SK-N-SH treated with all-trans-retinoic acid at 6 μM for 48 hours (cell line): ENCODE measurements around the gene PLCL2.
"Not testable (repeated sequence)": the region's sequence is repeated elsewhere in the genome, so short reads cannot be mapped to it uniquely, and the experiment has no call there.

Experiments used
- ATAC-seq: fragments of 200-7000 bp; cut with Tn5 transposase; 3 replicates; pipeline ENCODE4 v1.9.1; 2020; ENCODE audit warnings: mild to moderate bottlenecking, moderate library complexity
- ARNTL ChIP-seq: fragments of 450-650 bp; formaldehyde crosslinking; IDR thresholded peaks from 2 replicates; pipeline ENCODE4 v1.5.0; 2020; ENCODE audit warnings: low read depth, mild to moderate bottlenecking, moderate library complexity, borderline replicate concordance
- BACH2 ChIP-seq: fragments of 250-450 bp; sonication (Bioruptor Pico); IDR thresholded peaks from 2 replicates; pipeline ENCODE4 v1.9.0; 2021; ENCODE audit warnings: mild to moderate bottlenecking, borderline replicate concordance
- CSRNP3 ChIP-seq: fragments of 250-450 bp; sonication (Bioruptor Pico); IDR thresholded peaks from 2 replicates; pipeline ENCODE4 v1.5.1; 2021; ENCODE audit warnings: mild to moderate bottlenecking, moderate library complexity
- ESRRG ChIP-seq: fragments of 250-450 bp; sonication (Bioruptor Pico); IDR thresholded peaks from 2 replicates; pipeline ENCODE4 v1.6.1; 2021; ENCODE audit warnings: mild to moderate bottlenecking
- ISL1 ChIP-seq: fragments of 250-450 bp; sonication (Bioruptor Pico); IDR thresholded peaks from 2 replicates; pipeline ENCODE4 v2.1.2; 2022; ENCODE audit warnings: mild to moderate bottlenecking, moderate library complexity
- OSR1 ChIP-seq: fragments of 250-450 bp; sonication (Bioruptor Pico); IDR thresholded peaks from 2 replicates; pipeline ENCODE4 v1.8.0; 2022; ENCODE audit warnings: moderate library complexity, mild to moderate bottlenecking, inconsistent platforms
- PATZ1 ChIP-seq: fragments of 250-450 bp; sonication (Bioruptor Pico); IDR thresholded peaks from 2 replicates; pipeline ENCODE4 v1.8.0; 2020; ENCODE audit warnings: mild to moderate bottlenecking, moderate library complexity, borderline replicate concordance
- POU6F1 ChIP-seq: fragments of 250-450 bp; sonication (Bioruptor Pico); IDR thresholded peaks from 2 replicates; pipeline ENCODE4 v1.8.0; 2021; ENCODE audit warnings: low read depth, mild to moderate bottlenecking, moderate library complexity, borderline replicate concordance
- PPARA ChIP-seq: fragments of 250-450 bp; sonication (Bioruptor Pico); IDR thresholded peaks from 2 replicates; pipeline ENCODE4 v1.5.0; 2020; ENCODE audit warnings: mild to moderate bottlenecking, borderline replicate concordance
- RARB ChIP-seq: fragments of 250-450 bp; sonication (Bioruptor Pico); IDR thresholded peaks from 2 replicates; pipeline ENCODE4 v1.8.0; 2021; ENCODE audit warnings: mild to moderate bottlenecking, moderate library complexity
- SNAI2 ChIP-seq: fragments of 250-450 bp; sonication (Bioruptor Pico); IDR thresholded peaks from 2 replicates; pipeline ENCODE4 v1.5.0; 2020; ENCODE audit warnings: mild to moderate bottlenecking, moderate library complexity
- TCF4 ChIP-seq: fragments of 250-450 bp; sonication (Bioruptor Pico); IDR thresholded peaks from 2 replicates; pipeline ENCODE4 v1.8.0; 2021; ENCODE audit warnings: mild to moderate bottlenecking, moderate library complexity, borderline replicate concordance
- TOX ChIP-seq: fragments of 250-450 bp; sonication (Bioruptor Pico); IDR thresholded peaks from 2 replicates; pipeline ENCODE4 v1.8.0; 2021; ENCODE audit warnings: mild to moderate bottlenecking, moderate library complexity, borderline replicate concordance
- TSHZ2 ChIP-seq: fragments of 250-450 bp; sonication (Bioruptor Pico); IDR thresholded peaks from 2 replicates; pipeline ENCODE4 v1.5.0; 2020; ENCODE audit warnings: mild to moderate bottlenecking, moderate library complexity
- ZC3H10 ChIP-seq: fragments of 250-450 bp; sonication (Bioruptor Pico); IDR thresholded peaks from 2 replicates; pipeline ENCODE4 v1.5.1; 2021; ENCODE audit warnings: mild to moderate bottlenecking, moderate library complexity
- ZFP3 ChIP-seq: fragments of 250-450 bp; sonication (Bioruptor Pico); IDR thresholded peaks from 2 replicates; pipeline ENCODE4 v1.5.0; 2020; ENCODE audit warnings: mild to moderate bottlenecking, moderate library complexity
- ZFP30 ChIP-seq: fragments of 450-650 bp; formaldehyde crosslinking; IDR thresholded peaks from 2 replicates; pipeline ENCODE4 v1.5.0; 2022; ENCODE audit warnings: mild to moderate bottlenecking, moderate library complexity
- ZNF70 ChIP-seq: fragments of 450-650 bp; formaldehyde crosslinking; IDR thresholded peaks from 2 replicates; pipeline ENCODE4 v1.5.0; 2020; ENCODE audit warnings: mild to moderate bottlenecking, moderate library complexity
- ZNF8 ChIP-seq: fragments of 450-650 bp; formaldehyde crosslinking; IDR thresholded peaks from 2 replicates; pipeline ENCODE4 v1.5.0; 2020; ENCODE audit warnings: mild to moderate bottlenecking, moderate library complexity

Gene PLCL2

GRCh38 chr3:16961621-16962205 lies 77.0 kb downstream of the PLCL2 start:
- ATAC-seq, result no peak
- TF ChIP-seq PATZ1 (CRISPR knock-in tag) (no peak), ARNTL (no peak), PPARA (CRISPR knock-in tag) (no peak), SNAI2 (CRISPR knock-in tag) (no peak), BACH2 (CRISPR knock-in tag) (no peak), ZNF70 (CRISPR knock-in tag) (no peak)

- TF ChIP-seq TCF4 (CRISPR knock-in tag) (no peak), PATZ1 (CRISPR knock-in tag) (no peak), RARB (CRISPR knock-in tag) (no peak), ZFP30 (CRISPR knock-in tag) (no peak), ESRRG (no peak), POU6F1 (CRISPR knock-in tag) (no peak)
- ATAC-seq, result no peak
Observed at GRCh38 chr3:16975083-16975482, 90.3 kb downstream of the PLCL2 start.

GRCh38 chr3:16978234-16978920 lies 93.6 kb downstream of the PLCL2 start:
- TF ChIP-seq TCF4 (CRISPR knock-in tag) (no peak), ARNTL (no peak), ISL1 (CRISPR knock-in tag) (no peak), SNAI2 (CRISPR knock-in tag) (no peak), PPARA (CRISPR knock-in tag) (no peak), TOX (CRISPR knock-in tag) (no peak), ESRRG (no peak)
- no peak for ATAC-seq

GRCh38 chr3:16978921-16979271 lies 94.1 kb downstream of the PLCL2 start:
- ATAC-seq, result no peak
- TF ChIP-seq ZC3H10 (CRISPR knock-in tag), result no peak
- no peak for TF ChIP-seq TCF4 (CRISPR knock-in tag)
- no peak for TF ChIP-seq ISL1 (CRISPR knock-in tag)

- ATAC-seq, result not testable (repeated sequence)
Observed at GRCh38 chr3:16979769-16980515, 95.2 kb downstream of the PLCL2 start.

GRCh38 chr3:16980526-16980925 lies 95.8 kb downstream of the PLCL2 start:
- ATAC-seq, result not testable (repeated sequence)

- ATAC-seq, result no peak
- TF ChIP-seq TSHZ2 (CRISPR knock-in tag) (no peak), ISL1 (CRISPR knock-in tag) (no peak), TCF4 (CRISPR knock-in tag) (no peak), OSR1 (CRISPR knock-in tag) (no peak), PPARA (CRISPR knock-in tag) (no peak), BACH2 (CRISPR knock-in tag) (no peak), TOX (CRISPR knock-in tag) (no peak), ZNF70 (CRISPR knock-in tag) (no peak), ZNF8 (no peak), ZFP30 (CRISPR knock-in tag) (no peak), RARB (CRISPR knock-in tag) (no peak), ZFP3 (no peak), CSRNP3 (no peak)
Observed at GRCh38 chr3:16982460-16982859, 97.7 kb downstream of the PLCL2 start.
